Measurements from ENCODE around the gene DSCAML1. TPM values are rescaled to one million over a fixed set of nuclear protein-coding genes. Genes with fewer than 3 reads are reported as not detected.

DSCAML1 gene
- total RNA-seq, 1 experiment from 2014 or later: 0.15 TPM

- H3K4me1 Mint-ChIP-seq: peaks cover 25 to 35% of the 10 kb centered on the region in 2 experiments
- H3K23ac ChIP-seq (ENCODE audit: insufficient read length, low read depth, low read length): no peak overlapping the region
- H3K4me2 ChIP-seq (ENCODE audit: insufficient read depth, insufficient read length, low read length): no peak overlapping the region
These were observed 294.3 kb downstream of the DSCAML1 start for GRCh38 chr11:117502779-117503100.

More at GRCh38 chr11:117502779-117503100, 294.3 kb downstream of the DSCAML1 start:
- Mint-ChIP-seq H3K27ac (peak overlapping the region in 1 of 3 experiments; percentile 46; a peak in 1 of 7 replicates), H3K36me3 (ENCODE audit: insufficient read depth in 1 of 3, low read depth in 3 of 3) (no peaks in the 10 kb centered on the region; a peak in 1 of 7 replicates), H3K4me3 (peak overlapping the region in 1 of 2 experiments; percentile 53; a peak in 1 of 5 replicates), H3K9me3 (no peaks in the 10 kb centered on the region; a peak in 1 of 5 replicates), H3K27me3 (ENCODE audit: low read depth) (peaks cover 23% of the 10 kb centered on the region)
- H3K18ac ChIP-seq (ENCODE audit: insufficient read length, low read depth, low read length): no peak overlapping the region
- no peak for TF ChIP-seq CTCF (conservative IDR thresholded peaks at IDR 0.05)
- no CpG with 5 or more reads among the region's 10 CpGs for WGBS (ENCODE audit: extremely low coverage, insufficient read length, low lambda C conversion rate)
- H3K4ac ChIP-seq (ENCODE audit: low read depth, low read length): no peak overlapping the region
- H3K56ac ChIP-seq (ENCODE audit: insufficient read length, low read depth, low read length): no peak overlapping the region
- DNase-seq: no peak
- H2BK12ac ChIP-seq (ENCODE audit: insufficient read length, low read depth, low read length): no peak overlapping the region
- H4K20me1 ChIP-seq (ENCODE audit: control insufficient read depth, insufficient read depth, insufficient read length): no peaks in the 10 kb centered on the region
- no peak overlapping the region for H3K14ac ChIP-seq (ENCODE audit: insufficient read depth, low read length)
- no peaks in the 10 kb centered on the region for H3K23me2 ChIP-seq (ENCODE audit: insufficient read length, low read depth, low read length, poor library complexity, severe bottlenecking)
- 0 out of 2 replicates have a peak, but pooled peaks cover 3% of the 10 kb centered on the region for H3K4me1 ChIP-seq (ENCODE audit: insufficient read depth, low read length)
- no peak overlapping the region for H2BK15ac ChIP-seq (ENCODE audit: low read depth, low read length)
- no peak overlapping the region for H2AK5ac ChIP-seq (ENCODE audit: insufficient read length, low read length)
- no peaks in the 10 kb centered on the region for H3K79me2 ChIP-seq (ENCODE audit: insufficient read depth, low read length)
- H2BK5ac ChIP-seq (ENCODE audit: insufficient read length, low read length): no peak overlapping the region
- H3K79me1 ChIP-seq (ENCODE audit: insufficient read depth, low read depth, low read length, poor library complexity, severe bottlenecking): no peaks in the 10 kb centered on the region
- no peak overlapping the region for H4K5ac ChIP-seq (ENCODE audit: insufficient read length, low read depth, low read length)
- H2BK120ac ChIP-seq (ENCODE audit: low read depth, low read length, poor library complexity, severe bottlenecking): no peak overlapping the region
- no peaks in the 10 kb centered on the region for H3K9me3 ChIP-seq (ENCODE audit: control insufficient read depth, low read depth, low read length)
- H3K9ac ChIP-seq (ENCODE audit: extremely low read depth, insufficient read length, low read length): no peak overlapping the region
- H3K27ac ChIP-seq (ENCODE audit: insufficient read length, low read depth, low read length): no peak overlapping the region
- no peak overlapping the region for H4K8ac ChIP-seq (replicated peaks; ENCODE audit: insufficient read length, low read depth, low read length)
- H4K91ac ChIP-seq (ENCODE audit: insufficient read length, low read depth, low read length): no peak overlapping the region
- no peak overlapping the region for H2AFZ ChIP-seq (ENCODE audit: low read length)
- no peak overlapping the region for H3T11ph ChIP-seq (ENCODE audit: low read length)
- H3K27me3 ChIP-seq (ENCODE audit: insufficient read depth, low read length): no peaks in the 10 kb centered on the region
- H2BK20ac ChIP-seq (ENCODE audit: low read depth, low read length, poor library complexity, severe bottlenecking): no peak overlapping the region

Measured in H9 (cell line).